HCT116 (cell line): ENCODE results near the gene PTGR2. TPM values are rescaled to one million over a fixed set of nuclear protein-coding genes. Genes with fewer than 3 reads are reported as not detected.

Experiments used
- ATAC-seq: fragments of 200-7000 bp; cut with Tn5 transposase; 2 replicates; pipeline ENCODE4 v1.9.1; 2020; ENCODE audit warnings: mild to moderate bottlenecking, moderate library complexity
- BruUV-seq: library from RNA; stranded (reverse); fragments of 400-500 nt; replicated peaks from 2 replicates; lab custom pipeline; 2021; lab: Mats Ljungman, UMichigan
- CTCF ChIA-PET: fragments of 300-600 bp; sonication (Branson Sonifier 250); formaldehyde crosslinking; loops from one replicate; lab custom pipeline; 2021; ENCODE audit warnings: antibody characterized with exemption; lab: Charles Lee
- POLR2A ChIA-PET: fragments of 300-600, 350-600 bp; sonication (Branson Sonifier 250); formaldehyde crosslinking; loops from one replicate; lab custom pipeline; 2021; ENCODE audit warnings: antibody characterized with exemption; lab: Charles Lee
- RAD21 ChIA-PET, 2 experiments: fragments of 300-600 bp; sonication (Branson Sonifier 250); formaldehyde crosslinking; loops; one replicate each; lab custom pipeline; 2023; ENCODE audit warnings: low total read pairs in 2 of 2; ENCODE audit not compliant: uncharacterized antibody in 2 of 2, unreplicated experiment in 2 of 2, low non-redundant PET in 1 of 2; lab: Charles Lee
- DNase-seq: peaks from one replicate; pipeline ENCODE4 v3.0.0-alpha.2; 2010; ENCODE audit warnings: low read depth, low spot score
- H2AFZ ChIP-seq: fragments of 200-600 bp; shearing (Covaris generic), sonication (generic); 2 replicates; pipeline ENCODE4 v1.6.1; 2017; ENCODE audit warnings: low read depth, mixed run types, mixed read lengths, antibody characterized with exemption, low read length; ENCODE audit not compliant: poor library complexity, severe bottlenecking
- H3K27ac ChIP-seq: 2 replicates; pipeline ENCODE4 v1.5.1; 2012; ENCODE audit warnings: low read depth, low read length
- H3K27me3 ChIP-seq: fragments of 200-600 bp; sonication (generic); 2 replicates; pipeline ENCODE4 v1.6.1; 2016; ENCODE audit warnings: mixed run types, low read length, mixed read lengths; ENCODE audit not compliant: insufficient read depth
- H3K36me3 ChIP-seq, 2 experiments: fragments of 200-500 bp in 1 of 2; fragments of 200-600 bp in 1 of 2; sonication (Bioruptor generic) in 1 of 2; sonication (generic) in 1 of 2; 2 replicates each; pipeline versions ENCODE4 v1.5.1 to v1.6.1; 2014 to 2016; ENCODE audit warnings: low read length in 2 of 2, inconsistent platforms in 1 of 2, mixed read lengths in 1 of 2, mixed run types in 1 of 2; ENCODE audit not compliant: insufficient read depth in 2 of 2, control insufficient read depth in 1 of 2
- H3K4me1 ChIP-seq, 2 experiments: fragments of 200-600 bp in 1 of 2; sonication (generic) in 1 of 2; 2 replicates each; pipeline versions ENCODE4 v1.5.1 to v1.6.1; 2012 to 2017; ENCODE audit warnings: low read length in 2 of 2, inconsistent platforms in 1 of 2, mild to moderate bottlenecking in 1 of 2, mixed read lengths in 1 of 2, mixed run types in 1 of 2, moderate library complexity in 1 of 2; ENCODE audit not compliant: insufficient read depth in 2 of 2, control insufficient read depth in 1 of 2
- H3K4me2 ChIP-seq: fragments of 200-600 bp; sonication (generic); 2 replicates; pipeline ENCODE4 v1.6.1; 2017; ENCODE audit warnings: mixed run types, low read length, mixed read lengths
- H3K4me3 ChIP-seq, 2 experiments: fragments of 200-600 bp in 1 of 2; sonication (generic) in 1 of 2; replicated peaks in 1 of 2; 2 replicates each; pipeline ENCODE4 v1.5.1; 2011 to 2016; ENCODE audit warnings: low read length in 2 of 2, control low read depth in 1 of 2, low read depth in 1 of 2, mild to moderate bottlenecking in 1 of 2, mixed read lengths in 1 of 2, mixed run types in 1 of 2
- H3K79me2 ChIP-seq: fragments of 200-600 bp; sonication (generic); 2 replicates; pipeline ENCODE4 v1.6.1; 2017; ENCODE audit warnings: mild to moderate bottlenecking, mixed run types, low read length, moderate library complexity, mixed read lengths; ENCODE audit not compliant: insufficient read depth
- H3K9ac ChIP-seq: fragments of 200-600 bp; sonication (generic); 2 replicates; pipeline ENCODE4 v1.6.1; 2016; ENCODE audit warnings: low read length, mixed read lengths
- H3K9me2 ChIP-seq: fragments of 200-600 bp; sonication (generic), shearing (Covaris generic); 2 replicates; pipeline ENCODE4 v1.6.1; 2017; ENCODE audit warnings: mixed run types, mild to moderate bottlenecking, moderate library complexity; ENCODE audit not compliant: insufficient read depth
- H3K9me3 ChIP-seq, 2 experiments: fragments of 200-500 bp in 1 of 2; fragments of 200-600 bp in 1 of 2; sonication (Bioruptor generic) in 1 of 2; sonication (generic) in 1 of 2; 2 replicates each; pipeline ENCODE4 v1.6.1; 2014 to 2017; ENCODE audit warnings: low read length in 2 of 2, mixed read lengths in 2 of 2, inconsistent platforms in 1 of 2, low read depth in 1 of 2, mild to moderate bottlenecking in 1 of 2, mixed run types in 1 of 2, moderate library complexity in 1 of 2; ENCODE audit not compliant: control insufficient read depth in 1 of 2, insufficient read depth in 1 of 2
- H4K20me1 ChIP-seq: fragments of 200-600 bp; sonication (generic), shearing (Covaris generic); 2 replicates; pipeline ENCODE4 v1.6.1; 2017; ENCODE audit warnings: mixed run types, mild to moderate bottlenecking, moderate library complexity; ENCODE audit not compliant: insufficient read depth
- CBX3 ChIP-seq: IDR thresholded peaks from 2 replicates; pipeline ENCODE4 v1.6.1; 2012; ENCODE audit warnings: low read depth
- CEBPB ChIP-seq: IDR thresholded peaks from 2 replicates; pipeline ENCODE4 v1.6.1; 2012; ENCODE audit warnings: low read depth
- EGR1 ChIP-seq: IDR thresholded peaks from 2 replicates; pipeline ENCODE4 v1.6.1; 2012; ENCODE audit warnings: low read depth
- FOSL1 ChIP-seq: IDR thresholded peaks from 2 replicates; pipeline ENCODE4 v1.6.1; 2012; ENCODE audit warnings: low read depth
- JUND ChIP-seq: IDR thresholded peaks from 2 replicates; pipeline ENCODE4 v1.6.1; 2012
- POLR2A ChIP-seq: IDR thresholded peaks from 2 replicates; pipeline ENCODE4 v1.7.0; 2011; ENCODE audit warnings: borderline replicate concordance; ENCODE audit not compliant: insufficient read depth, insufficient read length; ENCODE audit errors: extremely low read depth
- POLR2AphosphoS5 ChIP-seq: IDR thresholded peaks from 2 replicates; pipeline ENCODE4 v1.6.1; 2011; ENCODE audit warnings: mild to moderate bottlenecking, low read depth, low read length, moderate library complexity
- RAD21 ChIP-seq: IDR thresholded peaks from 2 replicates; pipeline ENCODE4 v1.6.1; 2012; ENCODE audit warnings: low read depth, mild to moderate bottlenecking
- SRF ChIP-seq: IDR thresholded peaks from 2 replicates; pipeline ENCODE4 v1.6.1; 2012; ENCODE audit warnings: low read depth
- YY1 ChIP-seq: IDR thresholded peaks from 2 replicates; pipeline ENCODE4 v1.6.1; 2011; ENCODE audit warnings: low read length, low read depth, moderate library complexity, mild to moderate bottlenecking; ENCODE audit not compliant: insufficient replicate concordance; ENCODE audit errors: extremely low read depth
- ZFX ChIP-seq: fragments of 450-650 bp; IDR thresholded peaks from 2 replicates; pipeline ENCODE4 v1.6.1; 2017
- ZNF274 ChIP-seq: fragments of 200-500 bp; sonication (Bioruptor generic); IDR thresholded peaks from 2 replicates; pipeline ENCODE4 v1.6.1; 2014; ENCODE audit warnings: mild to moderate bottlenecking, low read depth, low read length, inconsistent platforms
- intact Hi-C: fragments of 100-400 bp; cut with micrococcal nuclease; formaldehyde crosslinking; loops from 2 replicates; pipeline ENCODE4 v1.10.0; 2022
- total RNA-seq: library from RNA; stranded (reverse); gene quantifications from one replicate; pipeline ENCODE4 v1.2.1, GENCODE V29; 2021; ENCODE audit not compliant: unreplicated experiment
- TF ChIP-seq, protein P1 (sequence below): IDR thresholded peaks from 2 replicates; pipeline ENCODE4 v1.6.1; 2012
- TF ChIP-seq, protein P2 (sequence below): IDR thresholded peaks from 2 replicates; pipeline ENCODE4 v1.6.1; 2012; ENCODE audit warnings: low read depth
- TF ChIP-seq, protein P3 (sequence below): IDR thresholded peaks from 2 replicates; pipeline ENCODE4 v1.6.1; 2012
- TF ChIP-seq, protein P4 (sequence below): IDR thresholded peaks from 2 replicates; pipeline ENCODE4 v1.6.1; 2011; ENCODE audit warnings: mild to moderate bottlenecking, low read length, moderate library complexity; ENCODE audit not compliant: insufficient replicate concordance; ENCODE audit errors: extremely low read depth

PTGR2 gene
- total RNA-seq, 1 experiment from 2014 or later = 22.1 TPM

DNA sequence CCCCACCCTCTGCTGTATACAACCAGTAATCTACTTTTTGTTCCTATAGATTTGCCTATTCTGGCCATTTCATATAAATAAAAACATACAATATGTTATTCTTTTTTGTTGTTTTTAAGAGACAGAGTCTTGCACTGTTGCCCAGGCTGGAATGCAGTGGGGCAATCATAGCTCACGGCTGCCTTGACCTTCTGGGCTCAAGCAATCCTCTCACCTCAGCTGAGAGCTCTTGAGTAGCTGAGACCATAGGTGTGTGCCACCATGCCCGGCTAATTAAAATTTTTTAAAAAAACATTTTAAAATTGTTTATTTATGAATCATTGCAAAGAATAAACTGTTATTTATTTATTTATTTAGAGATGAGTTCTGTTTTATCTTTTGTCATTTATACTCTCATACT, 11.6 kb downstream of the PTGR2 start:
- ChIA-PET POLR2A (no interaction called here), RAD21 (no interaction called here), CTCF (no interaction called here)
- H2AFZ ChIP-seq = no peak overlapping the region
- BruUV-seq = no TSS peak
- H3K9me3 ChIP-seq = no peaks in the 10 kb centered on the region
- no peak overlapping the region for H3K4me3 ChIP-seq
- intact Hi-C loops = no loop called here
- no peaks in the 10 kb centered on the region for H4K20me1 ChIP-seq
- H3K27me3 ChIP-seq = no peaks in the 10 kb centered on the region
- no peak for TF ChIP-seq EGR1
- TF ChIP-seq CEBPB = no peak
- no peak for TF ChIP-seq SRF
- no peak for TF ChIP-seq YY1
- TF ChIP-seq, protein P1, sequence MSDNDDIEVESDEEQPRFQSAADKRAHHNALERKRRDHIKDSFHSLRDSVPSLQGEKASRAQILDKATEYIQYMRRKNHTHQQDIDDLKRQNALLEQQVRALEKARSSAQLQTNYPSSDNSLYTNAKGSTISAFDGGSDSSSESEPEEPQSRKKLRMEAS = no peak
- TF ChIP-seq, protein P2, sequence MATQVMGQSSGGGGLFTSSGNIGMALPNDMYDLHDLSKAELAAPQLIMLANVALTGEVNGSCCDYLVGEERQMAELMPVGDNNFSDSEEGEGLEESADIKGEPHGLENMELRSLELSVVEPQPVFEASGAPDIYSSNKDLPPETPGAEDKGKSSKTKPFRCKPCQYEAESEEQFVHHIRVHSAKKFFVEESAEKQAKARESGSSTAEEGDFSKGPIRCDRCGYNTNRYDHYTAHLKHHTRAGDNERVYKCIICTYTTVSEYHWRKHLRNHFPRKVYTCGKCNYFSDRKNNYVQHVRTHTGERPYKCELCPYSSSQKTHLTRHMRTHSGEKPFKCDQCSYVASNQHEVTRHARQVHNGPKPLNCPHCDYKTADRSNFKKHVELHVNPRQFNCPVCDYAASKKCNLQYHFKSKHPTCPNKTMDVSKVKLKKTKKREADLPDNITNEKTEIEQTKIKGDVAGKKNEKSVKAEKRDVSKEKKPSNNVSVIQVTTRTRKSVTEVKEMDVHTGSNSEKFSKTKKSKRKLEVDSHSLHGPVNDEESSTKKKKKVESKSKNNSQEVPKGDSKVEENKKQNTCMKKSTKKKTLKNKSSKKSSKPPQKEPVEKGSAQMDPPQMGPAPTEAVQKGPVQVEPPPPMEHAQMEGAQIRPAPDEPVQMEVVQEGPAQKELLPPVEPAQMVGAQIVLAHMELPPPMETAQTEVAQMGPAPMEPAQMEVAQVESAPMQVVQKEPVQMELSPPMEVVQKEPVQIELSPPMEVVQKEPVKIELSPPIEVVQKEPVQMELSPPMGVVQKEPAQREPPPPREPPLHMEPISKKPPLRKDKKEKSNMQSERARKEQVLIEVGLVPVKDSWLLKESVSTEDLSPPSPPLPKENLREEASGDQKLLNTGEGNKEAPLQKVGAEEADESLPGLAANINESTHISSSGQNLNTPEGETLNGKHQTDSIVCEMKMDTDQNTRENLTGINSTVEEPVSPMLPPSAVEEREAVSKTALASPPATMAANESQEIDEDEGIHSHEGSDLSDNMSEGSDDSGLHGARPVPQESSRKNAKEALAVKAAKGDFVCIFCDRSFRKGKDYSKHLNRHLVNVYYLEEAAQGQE = no peak
- TF ChIP-seq JUND = no peak
- TF ChIP-seq, protein P3, sequence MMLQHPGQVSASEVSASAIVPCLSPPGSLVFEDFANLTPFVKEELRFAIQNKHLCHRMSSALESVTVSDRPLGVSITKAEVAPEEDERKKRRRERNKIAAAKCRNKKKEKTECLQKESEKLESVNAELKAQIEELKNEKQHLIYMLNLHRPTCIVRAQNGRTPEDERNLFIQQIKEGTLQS = no peak
- TF ChIP-seq, protein P4, sequence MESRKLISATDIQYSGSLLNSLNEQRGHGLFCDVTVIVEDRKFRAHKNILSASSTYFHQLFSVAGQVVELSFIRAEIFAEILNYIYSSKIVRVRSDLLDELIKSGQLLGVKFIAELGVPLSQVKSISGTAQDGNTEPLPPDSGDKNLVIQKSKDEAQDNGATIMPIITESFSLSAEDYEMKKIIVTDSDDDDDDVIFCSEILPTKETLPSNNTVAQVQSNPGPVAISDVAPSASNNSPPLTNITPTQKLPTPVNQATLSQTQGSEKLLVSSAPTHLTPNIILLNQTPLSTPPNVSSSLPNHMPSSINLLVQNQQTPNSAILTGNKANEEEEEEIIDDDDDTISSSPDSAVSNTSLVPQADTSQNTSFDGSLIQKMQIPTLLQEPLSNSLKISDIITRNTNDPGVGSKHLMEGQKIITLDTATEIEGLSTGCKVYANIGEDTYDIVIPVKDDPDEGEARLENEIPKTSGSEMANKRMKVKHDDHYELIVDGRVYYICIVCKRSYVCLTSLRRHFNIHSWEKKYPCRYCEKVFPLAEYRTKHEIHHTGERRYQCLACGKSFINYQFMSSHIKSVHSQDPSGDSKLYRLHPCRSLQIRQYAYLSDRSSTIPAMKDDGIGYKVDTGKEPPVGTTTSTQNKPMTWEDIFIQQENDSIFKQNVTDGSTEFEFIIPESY = no peak
- no peak for TF ChIP-seq CBX3
- TF ChIP-seq POLR2A = no peak
- no peak for TF ChIP-seq POLR2AphosphoS5
- TF ChIP-seq ZNF274 = no peak
- no peak for TF ChIP-seq FOSL1
- no peak for TF ChIP-seq RAD21
- TF ChIP-seq ZFX = no peak
- DNase-seq (no peak), ATAC-seq (no peak)
- no peaks in the 10 kb centered on the region for H3K9me2 ChIP-seq
- H3K4me1 ChIP-seq = no peaks in the 10 kb centered on the region
- H3K79me2 ChIP-seq = no peaks in the 10 kb centered on the region
- no peak overlapping the region for H3K4me2 ChIP-seq
- no peak overlapping the region for H3K27ac ChIP-seq
- H3K9ac ChIP-seq = no peak overlapping the region
- H3K36me3 ChIP-seq = peaks cover 4 to 21% of the 10 kb centered on the region in 2 experiments; a peak in 3 of 4 replicates
